Renal cortex interstitium (tissue), 15 donors: ENCODE results near the gene HLA-DRA. TPM values are rescaled to one million over a fixed set of nuclear protein-coding genes. Genes with fewer than 3 reads are reported as not detected.
A peak's percentile ranks its signal among the peaks of the same experiment; 100 is the strongest.

Experiments
- DNase-seq, 11 donors: peaks; one replicate each; pipeline ENCODE4 v3.0.0-alpha.2; 2013; ENCODE audit warnings: low read depth in 9 of 11, low spot score in 4 of 11; ENCODE audit errors: extremely low read depth in 1 of 11
- long read RNA-seq, 16 experiments: transcript quantifications; one replicate each; lab custom pipeline, GENCODE V29; 2026
- polyA plus RNA-seq, 3 donors: library from polyadenylated mRNA; unstranded; fragments of 120-200 nt; gene quantifications; one replicate each; pipeline ENCODE4 v1.2.1, GENCODE V29; 2013; ENCODE audit not compliant: insufficient read length in 3 of 3

The HLA-DRA gene
- polyA plus RNA-seq, result 10 to 100 TPM; 54.9 to 97.8 (median 56.4) TPM
- long read RNA-seq, donor 1, transcript HLA-DRA-202 (5 exons, 1,280 nt), result major isoform, 15 of 20 reads
- long read RNA-seq, donor 1, partial matches to known transcripts, result 5 of 20 reads
- long read RNA-seq, donor 1, other reads (novel, unspliced or antisense), result 0 of 20 reads
- long read RNA-seq, donor 2, transcript HLA-DRA-202 (5 exons, 1,280 nt), result major isoform, 27 of 27 reads
- long read RNA-seq, donor 2, partial matches to known transcripts, result 0 of 27 reads
- long read RNA-seq, donor 2, other reads (novel, unspliced or antisense), result 0 of 27 reads
- long read RNA-seq, donor 3, transcript HLA-DRA-202 (5 exons, 1,280 nt), result major isoform, 66 of 79 reads
- long read RNA-seq, donor 3, partial matches to known transcripts, result 13 of 79 reads
- long read RNA-seq, donor 3, other reads (novel, unspliced or antisense), result 0 of 79 reads
- long read RNA-seq, donor 4, transcript HLA-DRA-202 (5 exons, 1,280 nt), result major isoform, 20 of 20 reads
- long read RNA-seq, donor 4, partial matches to known transcripts, result 0 of 20 reads
- long read RNA-seq, donor 4, other reads (novel, unspliced or antisense), result 0 of 20 reads
- long read RNA-seq, donor 5, result 0 reads
- long read RNA-seq, donor 6, transcript HLA-DRA-202 (5 exons, 1,280 nt), result major isoform, 40 of 40 reads
- long read RNA-seq, donor 6, partial matches to known transcripts, result 0 of 40 reads
- long read RNA-seq, donor 6, other reads (novel, unspliced or antisense), result 0 of 40 reads
- long read RNA-seq, donor 7, transcript HLA-DRA-202 (5 exons, 1,280 nt), result major isoform, 23 of 29 reads
- long read RNA-seq, donor 7, partial matches to known transcripts, result 6 of 29 reads
- long read RNA-seq, donor 7, other reads (novel, unspliced or antisense), result 0 of 29 reads
- long read RNA-seq, donor 8, result 0 reads
- long read RNA-seq, donor 9, transcript HLA-DRA-202 (5 exons, 1,280 nt), result major isoform, 21 of 26 reads
- long read RNA-seq, donor 9, partial matches to known transcripts, result 5 of 26 reads
- long read RNA-seq, donor 9, other reads (novel, unspliced or antisense), result 0 of 26 reads
- long read RNA-seq, donor 10, transcript HLA-DRA-202 (5 exons, 1,280 nt), result major isoform, 48 of 61 reads
- long read RNA-seq, donor 10, partial matches to known transcripts, result 13 of 61 reads
- long read RNA-seq, donor 10, other reads (novel, unspliced or antisense), result 0 of 61 reads
- long read RNA-seq, donor 11, transcript HLA-DRA-202 (5 exons, 1,280 nt), result major isoform, 22 of 22 reads
- long read RNA-seq, donor 11, partial matches to known transcripts, result 0 of 22 reads
- long read RNA-seq, donor 11, other reads (novel, unspliced or antisense), result 0 of 22 reads
- long read RNA-seq, donor 12, transcript HLA-DRA-202 (5 exons, 1,280 nt), result major isoform, 16 of 17 reads
- long read RNA-seq, donor 12, partial matches to known transcripts, result 0 of 17 reads
- long read RNA-seq, donor 12, other reads (novel, unspliced or antisense), result 0 of 17 reads
- long read RNA-seq, donor 13, result 0 reads
- long read RNA-seq, donor 14, transcript HLA-DRA-202 (5 exons, 1,280 nt), result major isoform, 35 of 40 reads
- long read RNA-seq, donor 14, partial matches to known transcripts, result 5 of 40 reads
- long read RNA-seq, donor 14, other reads (novel, unspliced or antisense), result 0 of 40 reads
- long read RNA-seq, donor 15, transcript HLA-DRA-202 (5 exons, 1,280 nt), result major isoform, 12 of 12 reads
- long read RNA-seq, donor 15, partial matches to known transcripts, result 0 of 12 reads
- long read RNA-seq, donor 15, other reads (novel, unspliced or antisense), result 0 of 12 reads
- long read RNA-seq, donor 16, transcript HLA-DRA-202 (5 exons, 1,280 nt), result major isoform, 92 of 119 reads
- long read RNA-seq, donor 16, partial matches to known transcripts, result 27 of 119 reads
- long read RNA-seq, donor 16, other reads (novel, unspliced or antisense), result 0 of 119 reads

DNA sequence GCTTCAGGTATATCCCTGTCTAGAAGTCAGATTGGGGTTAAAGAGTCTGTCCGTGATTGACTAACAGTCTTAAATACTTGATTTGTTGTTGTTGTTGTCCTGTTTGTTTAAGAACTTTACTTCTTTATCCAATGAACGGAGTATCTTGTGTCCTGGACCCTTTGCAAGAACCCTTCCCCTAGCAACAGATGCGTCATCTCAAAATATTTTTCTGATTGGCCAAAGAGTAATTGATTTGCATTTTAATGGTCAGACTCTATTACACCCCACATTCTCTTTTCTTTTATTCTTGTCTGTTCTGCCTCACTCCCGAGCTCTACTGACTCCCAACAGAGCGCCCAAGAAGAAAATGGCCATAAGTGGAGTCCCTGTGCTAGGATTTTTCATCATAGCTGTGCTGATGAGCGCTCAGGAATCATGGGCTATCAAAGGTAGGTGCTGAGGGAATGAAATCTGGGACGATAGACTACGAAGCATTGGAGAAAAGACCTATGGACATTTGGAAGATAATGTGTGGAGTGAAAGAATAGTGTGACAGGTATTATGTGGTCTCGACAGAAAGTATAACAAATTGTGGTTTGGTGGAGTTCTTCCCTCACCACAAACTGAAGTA lies at the start of gene HLA-DRA:
HLA-DRA (plus strand) TSS at position 286 of the 613 bp plus-strand sequence; CDS start at position 350, 64 bp downstream.
- DNase-seq, result peak in 8 of 11 donors; percentile 27 to 59 (median 49)

DNA sequence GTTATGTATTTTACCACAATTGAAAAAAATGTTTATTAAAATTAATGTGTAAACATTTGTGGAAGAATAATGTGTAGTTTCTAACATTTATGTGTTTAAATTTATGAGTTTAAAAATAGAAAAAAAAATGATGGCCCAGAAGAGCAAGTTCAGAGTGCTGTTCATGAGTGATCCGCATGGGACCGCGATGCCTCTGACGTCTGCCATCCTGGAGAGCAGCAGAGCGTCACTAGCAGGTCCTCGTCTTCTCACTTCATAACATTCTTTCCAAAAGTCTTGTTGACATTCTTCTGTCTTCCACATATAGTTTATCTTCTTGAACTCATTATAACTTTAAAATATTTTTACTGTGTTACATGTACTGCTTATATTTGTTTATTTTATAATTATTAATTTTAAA lies 48.2 kb upstream of the HLA-DRA start:
- no peak for DNase-seq

DNA sequence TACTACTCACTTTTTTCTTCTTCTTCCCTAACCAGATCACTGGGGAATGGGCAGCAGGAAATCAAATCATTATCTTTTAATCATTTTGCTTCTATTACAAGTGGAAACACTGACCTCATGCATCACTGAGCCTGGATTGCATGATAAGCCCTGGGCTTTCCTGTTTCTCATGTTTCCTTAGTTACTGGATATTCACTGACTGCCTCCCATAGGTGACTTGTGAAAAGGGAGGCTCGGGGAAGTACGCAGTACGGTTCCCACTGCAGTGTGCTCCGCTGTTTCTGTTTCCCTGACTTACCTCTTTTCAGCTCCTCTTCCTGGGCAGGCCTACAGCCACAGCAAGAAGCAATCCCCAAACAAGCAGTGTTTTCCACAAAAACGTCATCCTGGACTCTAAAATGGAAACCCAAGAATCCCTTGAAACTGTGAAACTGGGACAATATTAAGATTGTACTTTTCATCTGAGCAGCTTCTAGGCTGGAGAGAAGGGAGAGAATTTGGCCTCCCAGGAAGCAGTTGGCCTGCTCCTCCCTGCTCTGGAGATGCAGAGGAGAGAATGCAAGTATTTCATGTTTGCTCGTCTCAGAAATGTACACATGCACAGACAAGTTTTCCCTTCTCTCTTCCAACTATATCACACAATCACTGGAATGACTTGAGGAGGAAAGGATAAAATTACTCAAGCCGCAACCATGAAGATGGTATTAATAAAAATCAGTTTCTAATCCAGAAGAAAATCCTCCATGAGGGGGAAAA lies 45.8 kb upstream of the HLA-DRA start:
- peak in 6 of 11 donors; percentile 34 to 67 (median 44) for DNase-seq

DNA sequence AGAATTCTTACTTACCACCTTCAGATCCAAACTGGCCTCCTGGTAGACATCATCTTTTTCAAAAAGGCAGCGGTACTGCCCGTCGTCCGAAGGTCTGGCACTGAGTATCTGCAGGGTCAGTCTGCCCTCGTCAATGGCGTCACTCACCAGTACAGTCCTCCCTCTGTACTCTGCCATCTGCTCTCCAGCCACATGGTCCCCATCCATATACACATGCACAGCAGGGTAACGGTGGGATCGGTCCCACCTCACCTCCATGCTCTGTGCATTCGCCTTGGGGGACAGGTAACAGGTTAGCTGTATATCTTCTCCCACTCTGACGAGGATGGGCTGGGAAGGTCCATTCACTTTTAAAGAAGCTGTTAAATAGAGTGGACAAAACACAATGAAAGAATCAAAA lies 43.7 kb upstream of the HLA-DRA start:
- DNase-seq, result no peak

DNA sequence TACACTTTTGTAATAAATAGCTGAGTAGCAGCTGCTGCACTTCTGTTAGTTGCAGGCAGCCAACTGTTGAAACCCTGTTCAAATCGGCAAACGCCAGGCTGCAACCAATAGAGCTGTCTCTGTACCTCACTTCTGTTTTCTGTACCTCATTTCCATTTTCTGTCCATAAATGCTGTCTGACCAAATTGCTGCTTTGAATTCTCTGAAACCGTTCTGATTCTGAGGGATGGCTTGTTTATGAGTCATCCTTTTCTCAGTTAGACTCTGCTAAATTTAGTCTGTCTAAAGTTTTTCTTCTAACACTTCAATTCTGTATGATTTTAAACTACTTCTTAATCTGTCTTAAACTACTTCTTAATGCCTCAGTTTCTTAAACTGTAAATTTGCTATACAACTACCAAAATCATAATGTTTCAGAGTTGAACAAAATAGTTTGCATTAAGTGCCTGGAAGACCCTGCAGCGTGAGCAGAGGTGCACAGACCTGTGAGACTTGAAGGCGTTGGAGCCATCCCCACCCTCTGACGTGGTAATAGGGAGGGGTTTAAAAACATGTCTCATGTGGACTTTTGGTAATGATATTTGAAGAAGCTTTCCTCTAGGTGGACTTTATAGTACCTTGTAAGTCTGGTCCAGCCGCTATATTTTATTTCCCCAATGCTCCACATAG lies 42.3 kb upstream of the HLA-DRA start:
- no peak for DNase-seq

DNA sequence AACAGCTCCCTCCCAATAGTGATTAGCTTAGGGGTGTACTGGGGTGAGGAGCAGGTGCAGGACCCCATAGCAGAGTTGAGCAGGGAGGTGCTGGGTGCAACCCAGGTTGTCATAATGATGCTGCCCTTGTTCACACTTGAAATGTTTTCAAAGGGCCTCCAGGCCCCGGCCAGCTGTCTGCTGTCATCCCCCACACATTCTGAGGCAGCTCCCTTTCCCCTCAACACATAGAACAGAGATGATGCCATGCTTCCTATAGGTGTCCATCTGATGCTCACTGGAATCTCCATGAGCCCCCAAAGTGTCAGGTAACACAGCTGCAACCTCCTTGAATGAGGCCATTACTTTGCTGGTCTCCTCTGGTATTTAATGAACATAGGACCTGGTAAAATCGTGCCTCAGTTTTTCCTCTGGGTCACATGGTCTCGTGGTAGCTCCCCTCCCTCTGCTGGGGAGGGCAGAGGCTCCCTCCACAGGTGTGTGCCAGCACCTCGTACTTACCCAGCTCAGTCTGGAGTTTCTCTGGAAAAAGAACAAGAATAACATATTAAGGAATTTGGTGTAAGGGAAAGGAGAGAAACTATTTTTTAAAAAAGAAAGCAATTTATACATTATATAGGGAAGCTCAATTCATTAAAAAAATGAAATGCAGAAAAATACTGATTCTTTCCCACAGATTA lies 38.3 kb upstream of the HLA-DRA start:
- no peak for DNase-seq

DNA sequence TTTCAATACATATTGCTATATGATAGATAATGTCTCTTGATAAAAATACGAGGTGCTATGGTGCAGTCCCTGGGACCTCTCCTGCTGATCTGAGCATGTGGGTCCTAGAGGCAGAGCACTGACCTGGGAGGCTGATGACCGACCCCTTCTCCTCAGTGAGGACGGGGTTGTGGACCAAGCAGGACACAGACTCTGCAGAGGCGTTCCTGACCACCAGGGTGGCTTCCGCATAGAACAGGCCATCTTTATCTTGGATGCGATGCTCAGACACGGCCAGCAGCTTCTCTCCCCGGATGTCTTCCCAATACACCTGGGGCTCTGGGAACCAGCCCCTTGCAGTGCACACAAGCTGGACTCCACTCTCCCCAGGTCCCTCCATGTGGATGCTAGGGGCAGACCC lies 36.9 kb upstream of the HLA-DRA start:
- DNase-seq, result no peak

DNA sequence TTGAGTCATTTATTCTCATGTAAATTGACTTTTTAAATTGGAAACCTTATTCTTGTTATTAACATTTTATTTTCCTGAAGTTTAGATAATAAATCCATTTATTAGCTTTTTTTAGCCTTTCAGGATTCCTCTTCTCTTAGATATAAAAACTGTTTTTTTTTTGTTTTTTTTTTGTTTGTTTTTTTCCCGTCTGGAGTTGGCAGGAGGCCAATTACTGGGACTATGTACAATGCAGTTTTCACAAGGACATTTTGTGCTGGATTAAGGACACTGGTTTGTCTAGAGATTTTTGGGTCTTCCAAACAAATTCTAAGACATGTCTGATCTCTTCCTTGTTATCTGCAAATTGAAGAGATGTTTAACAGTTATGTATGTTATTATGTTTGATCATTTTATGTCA lies 34.0 kb upstream of the HLA-DRA start:
- no peak for DNase-seq

DNA sequence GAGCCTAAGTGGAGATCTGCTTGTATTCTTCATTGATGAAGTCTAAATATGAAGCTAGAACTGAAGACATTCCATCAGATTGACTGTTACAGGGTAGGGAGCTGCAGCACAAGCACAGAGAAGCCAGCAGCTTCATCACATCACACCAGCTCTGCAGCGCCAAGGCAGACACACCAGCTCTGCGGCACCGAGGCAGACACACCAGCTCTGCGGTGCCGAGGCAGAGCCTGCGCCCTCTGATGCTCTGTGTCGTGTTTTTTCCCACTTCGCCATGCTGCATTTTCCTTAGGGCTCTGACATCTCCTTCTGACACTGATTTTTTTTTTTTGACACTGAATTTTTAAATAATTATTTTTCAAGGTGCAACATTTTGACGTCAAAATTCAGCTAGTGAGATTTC lies 33.5 kb upstream of the HLA-DRA start:
- DNase-seq, result no peak

DNA sequence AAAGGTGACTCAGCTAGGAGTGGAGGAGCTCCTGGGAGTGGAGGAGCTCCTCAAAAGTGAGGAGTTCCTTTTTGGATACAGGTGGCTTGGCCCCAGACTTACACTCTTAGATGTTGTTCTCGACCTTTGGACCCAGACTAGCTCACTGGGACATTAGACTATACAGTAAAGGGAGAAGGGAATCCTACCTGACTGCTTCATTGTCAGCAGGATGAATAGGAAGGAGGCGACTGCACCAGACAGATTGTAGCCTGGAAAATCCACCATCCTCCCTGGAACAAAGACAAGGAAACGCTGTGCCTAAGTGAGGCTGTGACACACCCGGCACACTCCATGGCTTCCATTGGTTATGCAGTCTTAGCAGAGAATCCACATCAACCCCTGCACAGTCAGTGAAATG lies 32.8 kb upstream of the HLA-DRA start, which contains the start of gene BTNL2:
BTNL2 (minus strand) TSS at position 325 of the 400 bp plus-strand sequence; CDS start at position 267, 58 bp downstream.
- DNase-seq, result no peak

DNA sequence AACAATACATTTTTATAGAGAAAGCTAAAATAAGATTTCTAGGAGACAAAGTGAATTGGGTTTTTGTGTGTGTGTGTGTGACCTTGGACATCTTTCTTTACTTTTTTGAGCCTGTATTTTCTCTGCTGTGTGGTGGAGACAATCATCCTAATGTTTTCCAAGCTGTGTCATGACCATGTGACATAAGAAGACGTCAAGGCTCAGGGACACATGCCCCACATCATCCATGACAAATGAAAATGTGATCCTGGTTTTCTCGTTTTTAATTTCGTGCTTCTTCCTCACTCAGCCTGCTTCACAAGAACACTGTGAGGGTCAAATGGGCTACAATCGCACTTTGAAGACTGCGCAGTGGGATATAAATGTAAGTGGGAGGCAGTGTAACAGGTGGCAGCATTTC lies 28.8 kb upstream of the HLA-DRA start:
- DNase-seq, result no peak

DNA sequence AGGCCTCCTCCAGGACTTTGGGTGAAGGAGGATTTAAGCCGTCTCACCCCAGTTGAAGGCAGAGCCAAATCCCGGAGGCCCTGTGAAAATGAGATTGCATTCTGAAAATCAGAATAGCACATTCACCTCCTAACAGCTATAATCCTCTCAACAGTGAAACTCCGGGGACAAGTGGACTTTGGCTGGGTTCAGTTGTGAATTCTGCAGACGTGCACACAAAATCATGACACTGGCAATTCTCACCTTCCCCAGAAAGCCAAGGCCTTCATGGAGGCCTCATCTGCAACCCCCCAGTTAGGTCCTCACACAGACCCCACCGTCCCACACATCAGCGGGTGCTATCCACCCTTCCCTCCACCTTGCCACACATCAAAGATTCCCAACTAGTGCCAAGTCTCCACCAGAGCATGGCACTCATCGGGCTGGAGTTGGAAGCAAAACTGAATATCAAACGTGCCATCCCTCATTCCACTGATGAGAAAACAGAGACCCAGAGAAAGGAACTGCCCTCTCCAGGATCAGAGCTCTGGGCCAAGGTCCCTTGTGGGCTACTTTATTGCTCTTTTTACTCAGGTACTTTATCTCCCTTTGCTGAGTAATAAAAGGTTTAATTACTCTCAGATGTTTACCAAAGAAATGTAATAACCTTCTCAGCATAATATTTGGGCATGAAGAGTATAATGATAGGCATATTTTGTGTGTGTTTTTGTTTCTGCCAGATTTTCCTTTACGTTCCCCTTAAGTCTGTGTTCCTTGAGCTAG lies 27.9 kb upstream of the HLA-DRA start:
- DNase-seq, result no peak

DNA sequence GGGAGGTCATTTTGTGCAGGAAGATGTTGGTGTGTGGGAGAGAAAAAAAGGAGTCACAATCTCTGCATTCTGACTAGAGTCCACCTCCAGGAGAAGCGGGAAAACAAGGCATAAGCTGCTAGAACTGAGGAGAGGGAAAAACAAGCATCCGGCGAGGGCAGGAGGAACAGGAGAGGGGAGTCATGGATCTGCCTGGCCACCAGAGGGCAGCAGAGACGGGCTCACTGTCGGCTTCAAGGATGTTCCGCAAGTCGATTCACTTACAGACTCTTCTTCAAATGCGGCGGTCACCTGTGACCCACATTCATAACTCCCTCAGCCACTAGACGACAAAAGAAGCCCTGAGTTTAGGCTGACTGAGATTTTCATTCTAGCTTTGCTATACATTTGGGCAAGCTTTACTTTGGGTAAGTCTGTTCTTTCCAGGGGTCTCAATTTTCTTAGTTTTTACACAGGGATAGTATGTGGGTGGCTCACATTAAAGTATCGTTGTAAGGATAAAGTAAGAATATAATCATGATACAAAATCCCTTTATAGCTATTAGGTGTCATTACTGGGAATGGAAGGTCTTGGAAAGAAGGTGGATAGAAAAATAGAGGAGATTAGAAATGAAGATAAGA lies 26.1 kb upstream of the HLA-DRA start:
- peak in 10 of 11 donors; percentile 46 to 77 (median 70) for DNase-seq

DNA sequence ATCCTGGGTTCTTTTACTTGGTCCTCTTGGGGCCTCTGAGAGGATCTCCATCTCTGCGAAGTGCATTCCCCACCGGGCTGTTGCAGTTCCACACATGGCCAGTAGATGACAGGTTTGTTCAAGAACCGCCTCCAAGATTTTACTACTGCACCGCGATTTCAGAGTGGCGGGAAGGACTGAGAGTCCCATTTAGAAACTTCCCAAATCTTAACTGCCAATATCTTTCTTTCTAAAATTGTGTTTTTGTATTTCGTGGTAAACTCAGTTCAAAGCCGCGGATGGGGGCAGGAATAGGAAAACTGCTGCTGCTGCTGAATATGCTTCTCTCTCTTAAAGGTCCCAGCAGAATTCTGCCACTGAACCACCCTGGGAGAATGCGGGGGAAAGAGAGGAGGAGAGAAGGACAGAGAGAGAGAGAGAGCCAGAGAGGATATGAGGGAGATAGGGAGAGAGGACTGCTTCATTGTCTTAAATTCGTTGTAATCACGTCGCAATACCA lies 24.1 kb upstream of the HLA-DRA start:
- peak; percentile 48 to 78 (median 58) for DNase-seq
